K562 (cell line): ENCODE measurements around the gene KATNAL1. TPM values are rescaled to one million over a fixed set of nuclear protein-coding genes. Genes with fewer than 3 reads are reported as not detected.

Experiments
- ATAC-seq: fragments of 200-7000 bp; cut with Tn5 transposase; 3 replicates; pipeline ENCODE4 v1.9.1; 2020; ENCODE audit warnings: moderate library complexity
- Bru-seq: library from RNA; stranded (reverse); fragments of 400-500 nt; gene quantifications from one replicate; lab custom pipeline; 2021; lab: Mats Ljungman, UMichigan
- BruChase-seq, 2 experiments: library from RNA; stranded (reverse); fragments of 400-500 nt; gene quantifications; one replicate each; lab custom pipeline; 2021; lab: Mats Ljungman, UMichigan
- BruUV-seq: library from RNA; stranded (reverse); fragments of 400-500 nt; replicated peaks from 2 replicates; lab custom pipeline; 2021; lab: Mats Ljungman, UMichigan
- CTCF ChIA-PET: fragments of 300-600 bp; formaldehyde crosslinking; extraction: SDS; loops from one replicate; lab custom pipeline; 2021; ENCODE audit warnings: low intra/inter-chr PET ratio; lab: Yijun Ruan, JAX
- POLR2A ChIA-PET: fragments of 300-600, 350-650 bp; sonication (Branson Sonifier 250); formaldehyde crosslinking; extraction: SDS; loops from one replicate; lab custom pipeline; 2021; ENCODE audit warnings: antibody characterized with exemption, inconsistent platforms; lab: Yijun Ruan, JAX
- DNase-seq, 4 experiments: peaks; one replicate each; pipeline versions ENCODE4 v3.0.0 to v3.0.0-alpha.2; 2011 to 2018; ENCODE audit warnings: low spot score in 3 of 4, mixed read lengths in 3 of 4; ENCODE audit errors: extremely low read depth in 1 of 4
- FAIRE-seq: peaks from 2 replicates; lab custom pipeline; 2011; peaks lifted over from hg19 to GRCh38; lab: Jason Lieb, UNC
- H2AFZ ChIP-seq: 2 replicates; pipeline ENCODE4 v1.6.0; 2011; ENCODE audit warnings: low read depth, low read length, control low read depth, inconsistent platforms
- H3K27ac ChIP-seq: fragments of 200-600 bp; 3 replicates; pipeline ENCODE4 v1.8.0; 2011; ENCODE audit warnings: low read depth, mild to moderate bottlenecking, control low read depth, inconsistent platforms, low read length, moderate library complexity, mixed read lengths; ENCODE audit errors: extremely low read depth
- H3K27me3 ChIP-seq, 2 experiments: fragments of 300-600 bp in 1 of 2; 2 replicates in 1 of 2; 3 replicates in 1 of 2; pipeline versions ENCODE4 v1.6.0 to v1.8.0; 2011; ENCODE audit warnings: inconsistent platforms in 2 of 2, low read length in 2 of 2, mild to moderate bottlenecking in 1 of 2, mixed read lengths in 1 of 2, moderate library complexity in 1 of 2; ENCODE audit not compliant: control insufficient read depth in 2 of 2, insufficient read depth in 2 of 2
- H3K36me3 ChIP-seq: fragments of 300-600 bp; 3 replicates; pipeline ENCODE4 v1.8.0; 2011; ENCODE audit warnings: mild to moderate bottlenecking, low read length, inconsistent platforms; ENCODE audit not compliant: control insufficient read depth, insufficient read depth
- H3K4me1 ChIP-seq, 2 experiments: fragments of 200-600 bp in 1 of 2; replicated peaks in 1 of 2; 2 replicates in 1 of 2; 3 replicates in 1 of 2; pipeline versions ENCODE4 v1.5.1 to v1.8.0; 2011; ENCODE audit warnings: inconsistent platforms in 2 of 2, low read length in 2 of 2, mild to moderate bottlenecking in 1 of 2, mixed read lengths in 1 of 2, moderate library complexity in 1 of 2; ENCODE audit not compliant: control insufficient read depth in 2 of 2, insufficient read depth in 2 of 2
- H3K4me2 ChIP-seq: 2 replicates; pipeline ENCODE4 v1.6.1; 2011; ENCODE audit warnings: low read length, control low read depth, inconsistent platforms, mixed read lengths; ENCODE audit not compliant: insufficient read depth
- H3K4me3 ChIP-seq: fragments of 200-600 bp; sonication (generic), shearing (Covaris generic); 2 replicates; pipeline ENCODE4 v1.5.1; 2016; ENCODE audit warnings: control low read depth, inconsistent platforms
- H3K79me2 ChIP-seq: fragments of 200-600 bp; 3 replicates; pipeline ENCODE4 v1.8.0; 2011; ENCODE audit warnings: low read length, inconsistent platforms; ENCODE audit not compliant: control insufficient read depth, insufficient read depth
- H3K9ac ChIP-seq, 2 experiments: 2 replicates each; pipeline versions ENCODE4 v1.6.0 to v1.6.1; 2011; ENCODE audit warnings: low read depth in 2 of 2, low read length in 2 of 2, control low read depth in 1 of 2, inconsistent platforms in 1 of 2, mild to moderate bottlenecking in 1 of 2, mixed read lengths in 1 of 2; ENCODE audit not compliant: insufficient read depth in 1 of 2
- H3K9me1 ChIP-seq: one replicate; pipeline ENCODE4 v1.6.0; 2011; ENCODE audit warnings: inconsistent platforms, mild to moderate bottlenecking, low read length, moderate library complexity; ENCODE audit not compliant: control insufficient read depth, insufficient read depth
- H3K9me3 ChIP-seq: replicated peaks from 2 replicates; pipeline ENCODE4 v1.5.1; 2011; ENCODE audit warnings: low read depth, low read length, inconsistent platforms; ENCODE audit not compliant: control insufficient read depth, insufficient read depth
- H4K20me1 ChIP-seq: replicated peaks from 2 replicates; pipeline ENCODE4 v1.6.1; 2011; ENCODE audit warnings: low read length, inconsistent platforms, mixed read lengths; ENCODE audit not compliant: control insufficient read depth, insufficient read depth
- CTBP1 ChIP-seq: fragments of 450-650 bp; IDR thresholded peaks from 2 replicates; pipeline ENCODE4 v1.6.1; 2016; ENCODE audit warnings: borderline replicate concordance
- EWSR1 ChIP-seq: fragments of 450-650 bp; IDR thresholded peaks from 2 replicates; pipeline ENCODE4 v1.6.1; 2018; ENCODE audit warnings: borderline replicate concordance, mild to moderate bottlenecking, low read depth, moderate library complexity; ENCODE audit not compliant: partially characterized antibody
- HDAC2 ChIP-seq: fragments of 450-650 bp; IDR thresholded peaks from 2 replicates; pipeline ENCODE4 v1.6.1; 2016; ENCODE audit warnings: mild to moderate bottlenecking
- KLF1 ChIP-seq: fragments of 450-650 bp; IDR thresholded peaks from 2 replicates; pipeline ENCODE4 v1.6.1; 2016; ENCODE audit warnings: missing genetic modification characterization, missing compliant biosample characterization
- PML ChIP-seq: IDR thresholded peaks from 2 replicates; pipeline ENCODE4 v1.6.1; 2012; ENCODE audit warnings: low read length, inconsistent platforms
- POLR2B ChIP-seq: fragments of 450-650 bp; IDR thresholded peaks from 2 replicates; pipeline ENCODE4 v1.6.1; 2018; ENCODE audit warnings: low read depth; ENCODE audit not compliant: partially characterized antibody
- RBFOX2 ChIP-seq: fragments of 200-400 bp; formaldehyde crosslinking; IDR thresholded peaks from 2 replicates; pipeline ENCODE4 v1.6.1; 2017; ENCODE audit warnings: low read depth, mild to moderate bottlenecking, low read length, moderate library complexity
- SMARCC2 ChIP-seq: fragments of 450-650 bp; IDR thresholded peaks from 2 replicates; pipeline ENCODE4 v1.6.1; 2017; ENCODE audit warnings: antibody characterized with exemption, moderate library complexity, mild to moderate bottlenecking, low read depth
- TCFL5 ChIP-seq: fragments of 250-450 bp; sonication (Bioruptor Pico); conservative IDR thresholded peaks from 2 replicates; pipeline ENCODE4 v1.6.1; 2021; ENCODE audit warnings: mild to moderate bottlenecking, moderate library complexity, matching md5 sums
- VEZF1 ChIP-seq: fragments of 200-800 bp; sonication (Bioruptor generic); IDR thresholded peaks from 2 replicates; pipeline ENCODE4 v1.6.1; 2017; ENCODE audit warnings: missing genetic modification characterization, missing compliant biosample characterization
- ZNF253 ChIP-seq: fragments of 250-450 bp; sonication (Bioruptor Pico); conservative IDR thresholded peaks from 2 replicates; pipeline ENCODE4 v1.6.1; 2021; ENCODE audit warnings: mild to moderate bottlenecking
- ZNF316 ChIP-seq: fragments of 450-650 bp; IDR thresholded peaks from 2 replicates; pipeline ENCODE4 v1.6.1; 2016
- WGBS: fragments of 100-300 bp; shearing (Covaris generic); methylation state at CpG from one replicate; pipeline ENCODE4 v1.1.6; 2016; ENCODE audit warnings: low coverage, mixed read lengths; ENCODE audit not compliant: insufficient coverage; ENCODE audit errors: missing lambda C conversion rate; 5-methylcytosine and 5-hydroxymethylcytosine counted together
- in situ Hi-C: fragments of 300-500 bp; cut with MboI; formaldehyde crosslinking; loops from 4 replicates; pipeline ENCODE4 v1.15.0; 2018; ENCODE audit warnings: inconsistent platforms, mixed read lengths
- intact Hi-C: fragments of 100-400 bp; cut with micrococcal nuclease; formaldehyde crosslinking; loops from 2 replicates; pipeline ENCODE4 v1.14.2; 2022
- long read RNA-seq, 3 experiments: library from polyadenylated mRNA in 2 of 3; library from RNA in 1 of 3; unstranded in 2 of 3; stranded (forward) in 1 of 3; transcript quantifications; one replicate each; pipeline ENCODE4 v2.0.0, GENCODE V29; 2019 to 2022
- polyA minus RNA-seq, 3 experiments: library from RNA; depleted of rRNA, polyadenylated mRNA; stranded (reverse); fragments of >200 nt; gene quantifications; 2 replicates each; pipeline ENCODE4 v1.2.3, GENCODE V29; 2011
- polyA plus RNA-seq, 8 experiments: library from polyadenylated mRNA; depleted of rRNA in 4 of 8; stranded (reverse) in 5 of 8; unstranded in 3 of 8; fragments of >200 nt; fragmentation: Nextera tagmentation in 2 of 8; fragmentation: Illumina TruSeq in 1 of 8; extraction: Ambion mirVana in 2 of 8; extraction: Trizol in 1 of 8; gene quantifications; 2 replicates each; pipeline versions ENCODE4 v1.2.1 to v1.2.3, GENCODE V29; 2011 to 2014; ENCODE audit warnings: inconsistent platforms in 1 of 8, missing spikeins in 1 of 8
- total RNA-seq, 7 experiments: library from RNA; depleted of rRNA in 6 of 7; stranded (reverse); fragments of >200 nt in 6 of 7; fragmentation: Illumina TruSeq in 2 of 7; extraction: Trizol in 2 of 7; gene quantifications; 2 replicates each; pipeline versions ENCODE4 v1.2.1 to v1.2.3, GENCODE V29; 2011 to 2021; ENCODE audit warnings: low replicate concordance in 1 of 7
- TF ChIP-seq, protein P1 (sequence below): IDR thresholded peaks from 3 replicates; pipeline ENCODE4 v1.6.1; 2011; ENCODE audit warnings: borderline replicate concordance, mild to moderate bottlenecking; ENCODE audit not compliant: insufficient read length, insufficient read depth

KATNAL1 gene
- total RNA-seq (2011; cell fraction: chromatin; rRNA removed; ENCODE audit: low replicate concordance): 12.1 and 24.1 TPM in 2 replicates
- 4.2 and 5.1 TPM in 2 replicates for total RNA-seq (2011; cell fraction: nucleolus; rRNA removed)
- 14.5 and 20.1 TPM in 2 replicates for total RNA-seq (2011; cell fraction: nucleoplasm; rRNA removed)
- total RNA-seq (2014; rRNA removed) (2.2 and 3.5 TPM in 2 replicates), total RNA-seq (2014; rRNA removed; fragmentation: Illumina TruSeq; extraction: Trizol) (8.2 and 9.7 TPM in 2 replicates), total RNA-seq (2015; rRNA removed; fragmentation: Illumina TruSeq; extraction: Trizol) (6.0 and 6.3 TPM in 2 replicates), total RNA-seq (2021) (6.3 and 6.4 TPM in 2 replicates), polyA plus RNA-seq (2011; rRNA removed) (4.9 and 6.7 TPM in 2 replicates), polyA plus RNA-seq (2014; fragmentation: Illumina TruSeq; extraction: Trizol) (4.6 and 5.5 TPM in 2 replicates), polyA plus RNA-seq (2014; fragmentation: Nextera tagmentation; extraction: Ambion mirVana) (1 to 10 TPM; 2.7 to 3.0 TPM), polyA plus RNA-seq (2014; rRNA removed) (2.4 and 2.5 TPM in 2 replicates), polyA minus RNA-seq (2011; rRNA and poly(A)+ RNA removed) (11.7 and 16.3 TPM in 2 replicates), Bru-seq, nascent RNA (percentile 65 among the genes with signal in this experiment), BruChase-seq, experiment 1, labeled RNA remaining after a 2-hour chase (percentile 69 among the genes with signal in this experiment), BruChase-seq, experiment 2, labeled RNA remaining after a 6-hour chase (percentile 70 among the genes with signal in this experiment)
- polyA plus RNA-seq (2011; cell fraction: cytosol; rRNA removed): 1.5 and 3.0 TPM in 2 replicates
- 4.2 and 4.8 TPM in 2 replicates for polyA plus RNA-seq (2011; cell fraction: nucleus; rRNA removed)
- polyA plus RNA-seq (2012): 2.9 and 4.4 TPM in 2 replicates
- polyA minus RNA-seq (2011; cell fraction: cytosol; rRNA and poly(A)+ RNA removed): 2.2 and 4.9 TPM in 2 replicates
- polyA minus RNA-seq (2011; cell fraction: nucleus; rRNA and poly(A)+ RNA removed): 5.4 and 11.6 TPM in 2 replicates
- long read RNA-seq, experiment 1, full-length matches to known transcripts: 12 of 20 reads
- long read RNA-seq, experiment 1, partial matches to known transcripts: 3 of 20 reads
- long read RNA-seq, experiment 1, other reads (novel, unspliced or antisense): 5 of 20 reads
- long read RNA-seq, experiment 2, full-length matches to known transcripts: 3 of 7 reads
- long read RNA-seq, experiment 2, partial matches to known transcripts: 1 of 7 reads
- long read RNA-seq, experiment 2, other reads (novel, unspliced or antisense): 3 of 7 reads
- long read RNA-seq, experiment 3, partial matches to known transcripts: 2 of 2 reads
- long read RNA-seq, experiment 3, other reads (novel, unspliced or antisense): 0 of 2 reads

GRCh38 chr13:30307194-30307970 is at the start of gene KATNAL1:
Gene KATNAL1 (minus strand): TSS chr13:30307551. CDS start chr13:30283777, 23,774 bp downstream.
- Histone ChIP-seq H2AFZ (peak within 1 kb of the TSS; percentile 94), H4K20me1 (no peaks in the 10 kb centered on the region), H3K9ac (peak within 1 kb of the TSS; percentile 84 to 97), H3K27me3 (no peaks in the 10 kb centered on the region), H3K4me2 (peak within 1 kb of the TSS; percentile 82), H3K27ac (peak within 1 kb of the TSS; percentile 91), H3K4me3 (peak within 1 kb of the TSS; percentile 82), H3K36me3 (no peaks in the 10 kb centered on the region), H3K9me1 (no peaks in the 10 kb centered on the region), H3K79me2 (peaks cover 51% of the 10 kb centered on the region), H3K4me1 (peaks cover 5 to 27% of the 10 kb centered on the region in 2 experiments; a peak in 4 of 5 replicates), H3K9me3 (no peaks in the 10 kb centered on the region)
- FAIRE-seq (no peak), ATAC-seq (peak; percentile 87), DNase-seq (peak; percentile 83 to 91 (median 84))
- WGBS: 2% methylated on average over 21 of the region's 71 CpGs
- ChIA-PET POLR2A (interaction anchor here (0.6 to 3.1 kb wide), 9 partner anchors 11 to 432 kb away, joined by 3 to 16 read pairs (median 3); no protein-coding TSS in a partner anchor), CTCF (no interaction called here)
- BruUV-seq: TSS peak; percentile 81
- intact Hi-C loops (loop anchor here (5.0 kb wide), 1 partner anchor 160 kb away; the partner anchor contains the start of gene HMGB1), in situ Hi-C loops (no loop called here)
- TF ChIP-seq RBFOX2 (peak; percentile 87), POLR2B (peak; percentile 68), ZNF253 (CRISPR knock-in tag) (no peak), PML (0 out of 2 replicates have a peak, but pooled peaks have one; percentile 34), HDAC2 (no peak), TCFL5 (no peak), CTBP1 (peak; percentile 87), EWSR1 (no peak), SMARCC2 (no peak), VEZF1 (CRISPR knock-in tag) (peak; percentile 96), ZNF316 (no peak), KLF1 (tag) (0 out of 2 replicates have a peak, but pooled peaks have one; percentile 61)
- TF ChIP-seq, protein P1, sequence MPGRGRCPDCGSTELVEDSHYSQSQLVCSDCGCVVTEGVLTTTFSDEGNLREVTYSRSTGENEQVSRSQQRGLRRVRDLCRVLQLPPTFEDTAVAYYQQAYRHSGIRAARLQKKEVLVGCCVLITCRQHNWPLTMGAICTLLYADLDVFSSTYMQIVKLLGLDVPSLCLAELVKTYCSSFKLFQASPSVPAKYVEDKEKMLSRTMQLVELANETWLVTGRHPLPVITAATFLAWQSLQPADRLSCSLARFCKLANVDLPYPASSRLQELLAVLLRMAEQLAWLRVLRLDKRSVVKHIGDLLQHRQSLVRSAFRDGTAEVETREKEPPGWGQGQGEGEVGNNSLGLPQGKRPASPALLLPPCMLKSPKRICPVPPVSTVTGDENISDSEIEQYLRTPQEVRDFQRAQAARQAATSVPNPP: no peak
